HG03139 (cell line): ENCODE data around the gene SMYD5.

Experiments used
- ATAC-seq: cut with Tn5 transposase; IDR thresholded peaks from one replicate; pipeline ENCODE4 v1.9.1; 2021; ENCODE audit not compliant: unreplicated experiment

The SMYD5 gene

GRCh38 chr2:73203055-73203681 is 10.9 kb upstream of the SMYD5 start:
- no peak for ATAC-seq

GRCh38 chr2:73205611-73206010 is 8.4 kb upstream of the SMYD5 start:
- ATAC-seq: no peak

- no peak for ATAC-seq
Observed at GRCh38 chr2:73208258-73208657, 5.8 kb upstream of the SMYD5 start.

- no peak for ATAC-seq
Observed at GRCh38 chr2:73210019-73210418, 4.0 kb upstream of the SMYD5 start.

GRCh38 chr2:73210696-73211095 is 3.3 kb upstream of the SMYD5 start:
- no peak for ATAC-seq

- no peak for ATAC-seq
Observed at GRCh38 chr2:73212098-73212447, 2.0 kb upstream of the SMYD5 start.

GRCh38 chr2:73212448-73213176 is 1.4 kb upstream of the SMYD5 start:
- peak; percentile 52 for ATAC-seq

GRCh38 chr2:73215254-73215653 is 1.2 kb downstream of the SMYD5 start:
- no peak for ATAC-seq

GRCh38 chr2:73217160-73217559 is 3.1 kb downstream of the SMYD5 start:
- ATAC-seq: no peak

- no peak for ATAC-seq
Observed at GRCh38 chr2:73217826-73218225, 3.8 kb downstream of the SMYD5 start.

- ATAC-seq: no peak
Observed at GRCh38 chr2:73218298-73218697, 4.3 kb downstream of the SMYD5 start.

GRCh38 chr2:73223821-73224220 is 9.8 kb downstream of the SMYD5 start:
- ATAC-seq: no peak

- ATAC-seq: no peak
Observed at GRCh38 chr2:73225513-73226360, 11.7 kb downstream of the SMYD5 start.

- ATAC-seq: no peak
Observed at GRCh38 chr2:73227086-73227485, 13.0 kb downstream of the SMYD5 start.

- ATAC-seq: no peak
Observed at GRCh38 chr2:73228631-73229030, 14.6 kb downstream of the SMYD5 start.

- ATAC-seq: no peak
Observed at GRCh38 chr2:73232403-73233153, 18.5 kb downstream of the SMYD5 start.

GRCh38 chr2:73233154-73233931 is 19.3 kb downstream of the SMYD5 start, which contains the start of gene PRADC1:
PRADC1 (minus strand) TSS chr2:73233239; CDS start chr2:73233160, 79 bp downstream.
- ATAC-seq: peak; percentile 93

- peak; percentile 57 for ATAC-seq
Observed at GRCh38 chr2:73233932-73234832, 20.1 kb downstream of the SMYD5 start, which contains the start of gene CCT7. CCT7 (plus strand) TSS chr2:73234308; CDS start chr2:73234379, 71 bp downstream.
